Upper lobe of left lung (tissue), 6 donors: ENCODE measurements around the gene SLC25A22. TPM values are rescaled to one million over a fixed set of nuclear protein-coding genes. Genes with fewer than 3 reads are reported as not detected.

Experiments
- ATAC-seq, 2 donors: fragments of 200-7000 bp; cut with Tn5 transposase; one replicate each; pipeline ENCODE4 v1.9.1; 2022; ENCODE audit warnings: mild to moderate bottlenecking in 2 of 2, moderate library complexity in 2 of 2; ENCODE audit not compliant: low FRiP score in 2 of 2
- DNase-seq, 2 donors: peaks; one replicate each; pipeline ENCODE4 v3.0.0-alpha.2; 2019 to 2020
- H3K27ac ChIP-seq, 4 donors: fragments of 200-600 bp; sonication (generic); one replicate each; pipeline ENCODE4 v1.5.1; 2016 to 2019
- H3K27me3 ChIP-seq, 4 donors: fragments of 200-600 bp; sonication (generic); one replicate each; pipeline ENCODE4 v1.5.1; 2017 to 2019
- H3K36me3 ChIP-seq, 4 donors: fragments of 200-600 bp; sonication (generic); one replicate each; pipeline ENCODE4 v1.5.1; 2016 to 2019
- H3K4me1 ChIP-seq, 4 donors: fragments of 200-600 bp; sonication (generic); one replicate each; pipeline ENCODE4 v1.5.1; 2018 to 2019
- H3K4me3 ChIP-seq, 4 donors: fragments of 200-600 bp; sonication (generic); one replicate each; pipeline ENCODE4 v1.5.1; 2017 to 2019; ENCODE audit warnings: mild to moderate bottlenecking in 2 of 4, moderate library complexity in 1 of 4
- H3K9me3 ChIP-seq, 4 donors: fragments of 200-600 bp; sonication (generic); one replicate each; pipeline ENCODE4 v1.5.1; 2018 to 2019
- EP300 ChIP-seq, 4 donors: sonication (generic); formaldehyde crosslinking; IDR thresholded peaks; one replicate each; pipeline ENCODE4 v1.5.1; 2017; ENCODE audit warnings: antibody characterized with exemption in 4 of 4, control low read depth in 2 of 4
- POLR2A ChIP-seq, 4 donors: fragments of 450-650 bp; IDR thresholded peaks; one replicate each; pipeline ENCODE4 v1.5.1; 2016 to 2017; ENCODE audit warnings: antibody characterized with exemption in 4 of 4, mild to moderate bottlenecking in 2 of 4
- POLR2AphosphoS5 ChIP-seq, 2 donors: sonication (generic); formaldehyde crosslinking; IDR thresholded peaks; one replicate each; pipeline ENCODE4 v1.5.1; 2017; ENCODE audit warnings: antibody characterized with exemption in 2 of 2
- WGBS, 2 donors: methylation state at CpG; one replicate each; pipeline ENCODE4 v1.1.5; 2017 to 2018; 5-methylcytosine and 5-hydroxymethylcytosine counted together
- total RNA-seq, 6 donors: library from RNA; depleted of rRNA in 4 of 6; stranded (reverse); fragments of >200 nt in 4 of 6; gene quantifications; one replicate each; pipeline versions ENCODE4 v1.1.0 to v1.2.1, GENCODE V29; 2016 to 2021
- TF ChIP-seq, protein P1 (sequence below), 6 experiments: fragments of 450-650 bp in 4 of 6; fragments of 200-600 bp in 2 of 6; sonication (generic) in 2 of 6; IDR thresholded peaks; one replicate each; pipeline ENCODE4 v1.5.1; 2016 to 2019; ENCODE audit warnings: antibody characterized with exemption in 6 of 6
- donor health status: DM: no; HTN: no; CAD: no; lungs with moderate emphysema.
- donor health status: DM: no; HTN: yes; CAD: no; lungs with severe emphysema.

The SLC25A22 gene
- total RNA-seq, 6 donors from 2014 or later, result 13.6 to 29.3 (median 22.3) TPM

- 94 to 98% methylated on average over 13 to 18 of the region's 21 CpGs for WGBS, 2 donors
- no peak for ATAC-seq
- H3K27me3 ChIP-seq, result no peaks in the 10 kb centered on the region
Observed at GRCh38 chr11:802018-802617, 4.0 kb upstream of the SLC25A22 start.

GRCh38 chr11:801097-801780 lies 3.2 kb upstream of the SLC25A22 start:
- TF ChIP-seq POLR2A (IDR thresholded peaks at IDR 0.05) (no peak), POLR2AphosphoS5 (IDR thresholded peaks at IDR 0.05) (no peak), EP300 (IDR thresholded peaks at IDR 0.05) (no peak)
- TF ChIP-seq, protein P1, sequence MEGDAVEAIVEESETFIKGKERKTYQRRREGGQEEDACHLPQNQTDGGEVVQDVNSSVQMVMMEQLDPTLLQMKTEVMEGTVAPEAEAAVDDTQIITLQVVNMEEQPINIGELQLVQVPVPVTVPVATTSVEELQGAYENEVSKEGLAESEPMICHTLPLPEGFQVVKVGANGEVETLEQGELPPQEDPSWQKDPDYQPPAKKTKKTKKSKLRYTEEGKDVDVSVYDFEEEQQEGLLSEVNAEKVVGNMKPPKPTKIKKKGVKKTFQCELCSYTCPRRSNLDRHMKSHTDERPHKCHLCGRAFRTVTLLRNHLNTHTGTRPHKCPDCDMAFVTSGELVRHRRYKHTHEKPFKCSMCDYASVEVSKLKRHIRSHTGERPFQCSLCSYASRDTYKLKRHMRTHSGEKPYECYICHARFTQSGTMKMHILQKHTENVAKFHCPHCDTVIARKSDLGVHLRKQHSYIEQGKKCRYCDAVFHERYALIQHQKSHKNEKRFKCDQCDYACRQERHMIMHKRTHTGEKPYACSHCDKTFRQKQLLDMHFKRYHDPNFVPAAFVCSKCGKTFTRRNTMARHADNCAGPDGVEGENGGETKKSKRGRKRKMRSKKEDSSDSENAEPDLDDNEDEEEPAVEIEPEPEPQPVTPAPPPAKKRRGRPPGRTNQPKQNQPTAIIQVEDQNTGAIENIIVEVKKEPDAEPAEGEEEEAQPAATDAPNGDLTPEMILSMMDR (IDR thresholded peaks at IDR 0.05), result no peak
- Histone ChIP-seq H3K36me3 (peaks cover 0 to 34% (median 8%) of the 10 kb centered on the region in 4 donors), H3K4me3 (no peak overlapping the region), H3K27me3 (no peaks in the 10 kb centered on the region), H3K4me1 (peaks cover 28 to 49% (median 32%) of the 10 kb centered on the region in 4 donors), H3K9me3 (no peaks in the 10 kb centered on the region), H3K27ac (no peak overlapping the region)
- 92 to 94% methylated on average over 10 to 17 of the region's 20 CpGs for WGBS, 2 donors
- ATAC-seq (no peak), DNase-seq (peak in 1 of 2 donors; percentile 69)

More at GRCh38 chr11:802018-802617, 4.0 kb upstream of the SLC25A22 start:
- DNase-seq, result peak in 1 of 2 donors; percentile 84
- TF ChIP-seq POLR2AphosphoS5 (IDR thresholded peaks at IDR 0.05) (no peak), EP300 (IDR thresholded peaks at IDR 0.05) (no peak), POLR2A (IDR thresholded peaks at IDR 0.05) (no peak)
- TF ChIP-seq, protein P1 (IDR thresholded peaks at IDR 0.05), result no peak
- Histone ChIP-seq H3K4me1 (peaks cover 19 to 40% (median 23%) of the 10 kb centered on the region in 4 donors), H3K27ac (no peak overlapping the region), H3K36me3 (peaks cover 0 to 34% (median 8%) of the 10 kb centered on the region in 4 donors), H3K4me3 (no peak overlapping the region), H3K9me3 (no peaks in the 10 kb centered on the region)

DNA sequence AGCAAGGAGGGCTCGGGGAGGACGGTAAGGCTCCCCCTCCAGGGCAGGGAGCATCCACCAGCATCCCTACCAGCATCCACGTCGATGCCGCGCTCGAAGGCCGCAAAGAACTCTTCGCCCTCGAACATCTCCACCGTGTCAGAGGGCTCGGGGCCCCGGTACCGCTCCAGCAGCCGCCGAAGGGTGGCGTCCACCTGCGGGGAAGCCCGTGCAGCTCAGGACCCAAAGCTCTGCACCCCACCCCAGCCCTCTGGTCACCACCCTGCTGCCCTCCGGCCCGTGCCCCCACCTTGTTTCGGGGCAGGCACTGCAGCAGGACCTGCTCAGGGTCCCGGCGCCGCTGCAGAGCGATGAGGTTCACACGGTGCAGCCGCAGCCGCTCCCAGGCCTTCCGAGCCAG lies 2.4 kb upstream of the SLC25A22 start:
- 90 to 94% methylated on average over 21 to 30 of the region's 30 CpGs for WGBS, 2 donors
- TF ChIP-seq POLR2A (IDR thresholded peaks at IDR 0.05) (no peak), POLR2AphosphoS5 (IDR thresholded peaks at IDR 0.05) (no peak), EP300 (IDR thresholded peaks at IDR 0.05) (no peak)
- peaks cover 33 to 50% (median 34%) of the 10 kb centered on the region in 4 donors for H3K4me1 ChIP-seq
- H3K4me3 ChIP-seq, result no peak overlapping the region
- H3K27me3 ChIP-seq, result no peaks in the 10 kb centered on the region
- no peak overlapping the region for H3K27ac ChIP-seq
- no peaks in the 10 kb centered on the region for H3K9me3 ChIP-seq
- peaks cover 0 to 34% (median 8%) of the 10 kb centered on the region in 4 donors for H3K36me3 ChIP-seq
- DNase-seq (peak in 1 of 2 donors; percentile 81), ATAC-seq (no peak)

GRCh38 chr11:799641-800316 lies 1.7 kb upstream of the SLC25A22 start:
- no peaks in the 10 kb centered on the region for H3K9me3 ChIP-seq
- ATAC-seq (no peak), DNase-seq (peak in 1 of 2 donors; percentile 82)
- H3K27ac ChIP-seq, result no peak overlapping the region
- peaks cover 0 to 34% (median 8%) of the 10 kb centered on the region in 4 donors for H3K36me3 ChIP-seq
- H3K4me3 ChIP-seq, result no peak overlapping the region
- 95 to 100% methylated on average over 7 to 28 of the region's 32 CpGs for WGBS, 2 donors
- peaks cover 32 to 52% (median 38%) of the 10 kb centered on the region in 4 donors for H3K4me1 ChIP-seq
- TF ChIP-seq POLR2AphosphoS5 (IDR thresholded peaks at IDR 0.05), result no peak
- TF ChIP-seq, protein P1 (IDR thresholded peaks at IDR 0.05), result no peak
- H3K27me3 ChIP-seq, result no peaks in the 10 kb centered on the region
